Prostate gland (tissue), 2 donors: ENCODE measurements around the gene MGAT5. TPM values are rescaled to one million over a fixed set of nuclear protein-coding genes. Genes with fewer than 3 reads are reported as not detected.

Experiments
- DNase-seq: peaks from one replicate; pipeline ENCODE4 v3.0.0-alpha.2; 2019; ENCODE audit warnings: low spot score
- H3K27ac ChIP-seq, 2 donors: fragments of 200-600 bp; sonication (generic); 2 replicates each; pipeline ENCODE4 v1.5.1; 2017 to 2019
- H3K27me3 ChIP-seq: fragments of 200-600 bp; sonication (generic); replicated peaks from 2 replicates; pipeline ENCODE4 v1.5.1; 2019; ENCODE audit not compliant: insufficient read depth
- H3K36me3 ChIP-seq, 2 donors: fragments of 200-600 bp; sonication (generic); 1 replicate in 1 of 2; 2 replicates in 1 of 2; pipeline versions ENCODE4 v1.5.1 to v1.8.1; 2017 to 2019
- H3K4me1 ChIP-seq: fragments of 200-600 bp; sonication (generic); replicated peaks from 2 replicates; pipeline ENCODE4 v1.5.1; 2019
- H3K4me3 ChIP-seq, 2 donors: fragments of 200-600 bp; sonication (generic); 2 replicates each; pipeline ENCODE4 v1.5.1; 2017 to 2019
- H3K9me3 ChIP-seq: fragments of 200-600 bp; sonication (generic); 2 replicates; pipeline ENCODE4 v1.5.1; 2017
- POLR2A ChIP-seq: fragments of 450-650 bp; IDR thresholded peaks from one replicate; pipeline ENCODE4 v1.6.1; 2016; ENCODE audit warnings: antibody characterized with exemption, mild to moderate bottlenecking
- POLR2AphosphoS5 ChIP-seq: sonication (generic); formaldehyde crosslinking; IDR thresholded peaks from one replicate; pipeline ENCODE4 v1.6.1; 2017; ENCODE audit warnings: antibody characterized with exemption
- WGBS: methylation state at CpG from one replicate; pipeline ENCODE4 v1.1.5; 2018; 5-methylcytosine and 5-hydroxymethylcytosine counted together
- intact Hi-C: fragments of 100-400 bp; cut with DNase I; formaldehyde crosslinking; loops from one replicate; pipeline ENCODE4 v1.14.2; 2022
- total RNA-seq, 2 donors: library from RNA; depleted of rRNA; stranded (reverse); fragments of >200 nt; gene quantifications; one replicate each; pipeline ENCODE4 v1.1.0, GENCODE V29; 2016
- TF ChIP-seq, protein P1 (sequence below), 4 experiments: fragments of 200-600 bp in 2 of 4; fragments of 450-650 bp in 2 of 4; sonication (generic) in 2 of 4; IDR thresholded peaks; 1 replicate in 3 of 4; 2 replicates in 1 of 4; pipeline ENCODE4 v1.5.1; 2016 to 2019; ENCODE audit warnings: antibody characterized with exemption in 4 of 4, mild to moderate bottlenecking in 2 of 4, moderate library complexity in 2 of 4

Gene MGAT5
- total RNA-seq, 2 donors from 2014 or later: 20.1 to 83.2 TPM

DNA sequence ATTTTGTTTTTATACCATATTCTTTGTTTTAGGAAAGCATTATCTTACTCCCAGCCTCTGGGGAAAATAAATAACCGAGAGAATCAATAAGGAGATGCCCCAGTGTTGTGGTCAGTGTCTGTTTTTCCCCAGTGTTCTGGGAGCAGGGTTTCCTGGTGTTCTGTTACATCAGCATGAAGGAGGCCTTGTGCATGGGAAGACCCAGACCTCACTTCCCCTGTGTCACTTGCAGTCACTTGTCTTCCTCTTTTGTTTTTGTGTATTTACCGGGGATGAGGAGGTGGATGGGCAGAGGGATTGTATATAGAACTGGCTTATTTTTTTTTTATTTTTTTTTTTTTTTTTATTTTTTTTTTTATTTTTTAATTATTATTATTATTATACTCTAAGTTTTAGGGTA is 45.0 kb upstream of the MGAT5 start:
- no peak overlapping the region for H3K4me3 ChIP-seq
- TF ChIP-seq, protein P1, sequence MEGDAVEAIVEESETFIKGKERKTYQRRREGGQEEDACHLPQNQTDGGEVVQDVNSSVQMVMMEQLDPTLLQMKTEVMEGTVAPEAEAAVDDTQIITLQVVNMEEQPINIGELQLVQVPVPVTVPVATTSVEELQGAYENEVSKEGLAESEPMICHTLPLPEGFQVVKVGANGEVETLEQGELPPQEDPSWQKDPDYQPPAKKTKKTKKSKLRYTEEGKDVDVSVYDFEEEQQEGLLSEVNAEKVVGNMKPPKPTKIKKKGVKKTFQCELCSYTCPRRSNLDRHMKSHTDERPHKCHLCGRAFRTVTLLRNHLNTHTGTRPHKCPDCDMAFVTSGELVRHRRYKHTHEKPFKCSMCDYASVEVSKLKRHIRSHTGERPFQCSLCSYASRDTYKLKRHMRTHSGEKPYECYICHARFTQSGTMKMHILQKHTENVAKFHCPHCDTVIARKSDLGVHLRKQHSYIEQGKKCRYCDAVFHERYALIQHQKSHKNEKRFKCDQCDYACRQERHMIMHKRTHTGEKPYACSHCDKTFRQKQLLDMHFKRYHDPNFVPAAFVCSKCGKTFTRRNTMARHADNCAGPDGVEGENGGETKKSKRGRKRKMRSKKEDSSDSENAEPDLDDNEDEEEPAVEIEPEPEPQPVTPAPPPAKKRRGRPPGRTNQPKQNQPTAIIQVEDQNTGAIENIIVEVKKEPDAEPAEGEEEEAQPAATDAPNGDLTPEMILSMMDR (IDR thresholded peaks at IDR 0.05): no peak
- TF ChIP-seq POLR2A (no peak), POLR2AphosphoS5 (no peak)

DNA sequence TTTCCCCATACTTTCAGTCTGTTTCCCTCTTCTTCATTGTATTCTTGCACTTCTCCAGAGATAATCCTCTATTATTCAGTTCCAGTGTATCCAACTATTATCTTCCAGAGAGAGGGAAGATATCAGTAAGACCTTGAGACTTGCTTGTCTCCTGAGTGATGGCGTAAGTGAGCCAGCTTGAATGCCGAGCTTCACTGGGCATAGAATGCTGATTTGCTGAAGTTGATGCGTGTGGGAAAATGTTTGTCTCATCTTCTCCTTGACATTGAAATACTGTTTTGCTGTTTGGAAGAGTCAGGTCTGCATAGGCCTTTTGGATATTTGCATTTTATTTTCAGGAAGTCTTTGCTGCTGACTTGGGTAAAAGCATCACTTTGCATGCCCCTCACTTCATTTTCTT is 41.1 kb upstream of the MGAT5 start:
- whole genome bisulfite sequencing: 100% methylated on average over 3 of the region's 3 CpGs

More for the DNA sequence above, 45.0 kb upstream of the MGAT5 start:
- Histone ChIP-seq H3K27ac (no peak overlapping the region), H3K9me3 (no peaks in the 10 kb centered on the region), H3K4me1 (no peaks in the 10 kb centered on the region), H3K27me3 (no peaks in the 10 kb centered on the region), H3K36me3 (no peaks in the 10 kb centered on the region)
- 54% methylated on average over 2 of the region's 2 CpGs for WGBS
- intact Hi-C loops: loop anchor here (5.0 kb wide), 1 partner anchor 87 kb away; no protein-coding TSS in a partner anchor
- DNase-seq: no peak

DNA sequence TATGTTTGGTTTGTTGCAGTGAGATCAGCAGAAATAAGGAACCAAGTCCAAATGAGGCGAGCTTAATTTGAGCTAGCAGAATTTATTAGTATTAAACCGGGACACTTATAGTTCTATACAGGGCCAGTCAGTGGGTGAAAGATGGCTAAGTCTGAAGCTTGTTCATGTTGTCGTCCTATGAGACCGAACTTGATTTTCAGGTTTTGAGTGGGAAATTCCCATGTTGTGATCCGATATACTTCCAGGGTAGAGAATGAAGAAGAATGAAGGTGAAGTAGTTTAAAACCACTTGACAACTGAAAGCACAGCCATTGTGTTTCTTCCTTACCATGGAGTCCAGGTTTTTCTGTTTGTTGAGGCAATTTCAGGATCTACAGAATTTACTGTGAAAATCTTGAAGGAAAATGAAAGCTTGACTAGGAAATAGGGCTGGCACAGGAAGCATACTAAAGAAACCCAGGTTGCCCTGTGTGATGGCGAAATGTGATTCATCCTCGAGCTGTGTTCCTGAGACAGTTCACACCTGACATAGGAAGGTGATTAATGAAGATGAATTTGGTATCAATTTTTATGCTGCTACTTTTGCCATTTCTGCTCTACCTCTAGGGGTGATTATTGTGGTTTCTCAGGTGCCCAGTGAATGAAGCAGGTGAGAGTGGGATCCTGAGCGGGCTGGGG is 37.6 kb upstream of the MGAT5 start:
- Histone ChIP-seq H3K9me3 (no peaks in the 10 kb centered on the region), H3K36me3 (no peaks in the 10 kb centered on the region), H3K27me3 (no peaks in the 10 kb centered on the region), H3K4me1 (no peaks in the 10 kb centered on the region), H3K4me3 (no peak overlapping the region), H3K27ac (no peak overlapping the region)
- WGBS: 73% methylated on average over 8 of the region's 8 CpGs
- no peak for DNase-seq
- TF ChIP-seq POLR2AphosphoS5 (no peak), POLR2A (no peak)
- TF ChIP-seq, protein P1 (IDR thresholded peaks at IDR 0.05): no peak
- intact Hi-C loops: no loop called here

More for the DNA sequence above, 41.1 kb upstream of the MGAT5 start:
- Histone ChIP-seq H3K4me3 (no peak overlapping the region), H3K27me3 (no peaks in the 10 kb centered on the region), H3K9me3 (no peaks in the 10 kb centered on the region), H3K4me1 (no peaks in the 10 kb centered on the region), H3K27ac (no peak overlapping the region), H3K36me3 (no peaks in the 10 kb centered on the region)
- TF ChIP-seq POLR2AphosphoS5 (no peak), POLR2A (no peak)
- TF ChIP-seq, protein P1 (IDR thresholded peaks at IDR 0.05): no peak
- DNase-seq: no peak
- intact Hi-C loops: no loop called here

DNA sequence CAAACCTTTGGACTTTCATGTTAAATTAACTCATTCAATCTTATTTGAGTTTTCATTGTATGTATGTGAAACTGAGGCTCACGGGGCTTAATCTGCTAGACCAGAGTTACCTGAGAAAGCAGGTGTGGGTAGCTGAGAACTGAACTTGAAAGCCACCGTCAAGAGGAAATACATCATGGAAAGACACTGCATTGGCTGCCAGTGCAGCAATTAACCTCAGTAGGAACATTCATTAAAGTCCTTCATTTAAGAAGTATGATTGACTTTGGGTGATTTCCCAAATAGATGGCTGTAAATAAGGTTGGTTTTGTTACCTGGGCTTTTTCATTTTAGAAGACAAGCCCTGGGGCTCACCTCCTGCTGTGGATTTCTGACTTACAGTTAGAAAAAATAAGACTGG is 36.5 kb upstream of the MGAT5 start:
- no peaks in the 10 kb centered on the region for H3K4me1 ChIP-seq
- H3K9me3 ChIP-seq: no peaks in the 10 kb centered on the region
- no peak for DNase-seq
- no peak overlapping the region for H3K27ac ChIP-seq
- intact Hi-C loops: no loop called here
- 60% methylated on average over 2 of the region's 2 CpGs for WGBS
- H3K27me3 ChIP-seq: no peaks in the 10 kb centered on the region
- no peaks in the 10 kb centered on the region for H3K36me3 ChIP-seq
- no peak for TF ChIP-seq POLR2A
- TF ChIP-seq, protein P1 (IDR thresholded peaks at IDR 0.05): no peak
- no peak for TF ChIP-seq POLR2AphosphoS5
- H3K4me3 ChIP-seq: no peak overlapping the region

DNA sequence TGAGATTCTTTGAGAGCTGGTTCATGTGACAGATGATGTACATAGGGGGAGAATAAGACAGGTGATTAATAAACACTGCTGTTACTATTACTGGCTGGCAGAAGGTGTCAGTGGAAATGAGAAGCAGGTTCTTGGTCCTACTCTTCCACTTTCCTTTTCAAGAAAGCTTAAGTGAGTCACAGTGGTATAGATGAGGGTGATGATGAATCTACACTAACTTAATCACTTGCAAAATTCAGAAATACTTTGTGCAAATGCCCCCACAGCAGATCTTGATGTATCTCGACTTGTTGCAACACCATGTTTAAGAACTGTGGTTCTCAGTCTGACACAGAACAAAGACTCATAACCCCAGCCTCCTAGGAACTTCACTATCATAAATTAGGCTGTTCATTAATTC is 35.9 kb upstream of the MGAT5 start:
- DNase-seq: no peak
- Histone ChIP-seq H3K4me3 (no peak overlapping the region), H3K4me1 (no peaks in the 10 kb centered on the region), H3K27me3 (no peaks in the 10 kb centered on the region), H3K27ac (no peak overlapping the region), H3K36me3 (no peaks in the 10 kb centered on the region), H3K9me3 (no peaks in the 10 kb centered on the region)
- WGBS: 69% methylated on average over 1 of the region's 1 CpG
- intact Hi-C loops: no loop called here
- TF ChIP-seq POLR2A (no peak), POLR2AphosphoS5 (no peak)
- TF ChIP-seq, protein P1 (IDR thresholded peaks at IDR 0.05): no peak
